ENCODE data around the gene CDC40.
"Not testable (repeated sequence)": the region's sequence is repeated elsewhere in the genome, so short reads cannot be mapped to it uniquely, and the experiment has no call there.

Gene CDC40

DNA sequence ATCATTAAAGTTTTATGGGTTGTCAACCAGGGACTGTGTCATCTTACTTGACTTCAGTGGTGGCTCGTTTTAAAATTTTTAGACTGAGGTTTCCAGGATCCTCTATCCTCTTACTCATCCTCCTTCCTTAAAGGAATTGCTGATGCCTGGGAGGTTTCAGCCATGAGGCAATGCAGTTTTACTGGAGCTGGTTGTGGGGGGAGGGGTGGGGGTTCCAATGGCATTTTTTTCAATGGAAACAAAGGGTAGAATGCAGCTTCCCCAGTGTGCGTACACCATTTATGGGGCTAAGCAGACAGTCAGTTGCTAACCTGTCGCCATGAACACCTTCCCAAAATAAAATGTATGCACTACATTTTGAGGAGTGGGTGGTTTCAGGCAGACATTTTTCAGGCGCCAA is 89.9 kb downstream of the CDC40 start:
- no peak overlapping the region for H3K4me3 ChIP-seq (ENCODE audit: low read depth, low read length)
- no peak for TF ChIP-seq CTCF (conservative IDR thresholded peaks at IDR 0.05; ENCODE audit: low read depth, low read length)
- no peak for DNase-seq (ENCODE audit: low read depth)

DNA sequence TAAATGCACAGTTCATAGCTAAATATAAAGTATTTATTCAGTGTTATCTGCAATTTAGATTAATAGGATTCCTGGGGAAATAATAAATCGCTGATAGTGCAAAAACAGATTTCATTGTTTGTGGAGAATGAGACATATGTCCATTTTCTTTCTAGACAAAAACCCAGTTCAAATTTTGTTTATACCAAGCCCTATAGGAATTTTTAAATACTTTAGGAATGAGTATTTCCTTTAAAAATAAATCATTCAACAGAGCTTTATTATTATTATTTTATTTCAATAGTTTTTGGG is 91.5 kb downstream of the CDC40 start:
- H3K4me3 ChIP-seq (ENCODE audit: low read depth, low read length) = no peak overlapping the region
- TF ChIP-seq CTCF (conservative IDR thresholded peaks at IDR 0.05; ENCODE audit: low read depth, low read length) = no peak
- no peak for DNase-seq (ENCODE audit: low read depth)

DNA sequence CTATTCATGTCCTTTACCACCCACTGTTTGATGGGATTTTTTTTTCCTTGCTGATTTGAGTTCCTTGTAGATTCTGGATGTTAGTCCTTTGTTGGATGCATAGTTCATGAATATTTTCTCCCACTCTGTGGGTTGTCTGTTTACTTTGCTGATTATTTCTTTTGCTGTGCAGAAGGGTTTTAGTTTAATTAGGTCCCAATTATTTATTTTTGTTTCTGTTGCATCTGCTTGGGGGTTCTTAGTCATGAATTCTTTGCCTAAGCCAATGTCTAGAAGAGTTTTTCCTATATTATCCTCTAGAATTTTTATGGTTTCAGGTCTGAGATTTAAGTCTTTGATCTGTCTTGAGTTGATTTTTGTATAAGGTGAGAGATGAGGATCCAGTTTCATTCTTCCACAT is 92.6 kb downstream of the CDC40 start:
- not testable (repeated sequence) for H3K4me3 ChIP-seq (ENCODE audit: low read depth, low read length); DNase-seq (ENCODE audit: low read depth)

DNA sequence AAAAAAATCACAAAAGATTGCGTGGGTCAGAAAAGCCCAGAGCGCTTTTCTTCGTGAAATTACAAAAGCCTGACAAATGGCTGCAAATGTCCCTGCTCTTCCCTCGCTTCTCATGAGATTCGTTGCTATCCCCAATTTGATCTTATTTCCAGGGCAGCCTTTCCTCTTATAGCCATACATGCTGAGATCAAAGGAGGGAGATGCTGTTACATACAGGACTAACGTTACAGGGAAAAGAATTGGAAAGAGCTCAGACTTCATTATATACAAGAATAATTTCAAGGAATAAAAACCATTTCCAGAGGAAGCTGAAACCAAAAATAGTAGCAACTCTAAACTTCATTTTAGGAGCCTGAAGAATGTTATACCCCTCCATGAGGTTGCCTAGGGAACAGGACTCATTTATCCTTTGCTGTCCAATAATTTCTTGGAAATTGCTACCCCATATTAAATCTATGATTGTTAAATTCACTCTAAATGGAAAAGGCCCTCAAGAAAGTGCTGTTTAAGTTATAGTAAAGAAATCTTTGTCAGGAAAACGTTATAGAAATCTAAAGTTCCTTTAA is 97.0 kb downstream of the CDC40 start:
- H3K4me3 ChIP-seq (ENCODE audit: low read depth, low read length) = no peak overlapping the region
- DNase-seq (ENCODE audit: low read depth) = no peak
- no peak for TF ChIP-seq CTCF (conservative IDR thresholded peaks at IDR 0.05; ENCODE audit: low read depth, low read length)
